Measurements from ENCODE around the gene PRKN. TPM values are rescaled to one million over a fixed set of nuclear protein-coding genes. Genes with fewer than 3 reads are reported as not detected.

The PRKN gene
- total RNA-seq, 1 experiment from 2014 or later = 1.2 TPM

GRCh38 chr6:162478192-162478671 is 249.3 kb downstream of the PRKN start:
- Histone ChIP-seq H3K4me3 (ENCODE audit: low read depth, low read length, poor library complexity, severe bottlenecking) (no peak overlapping the region), H3K27ac (ENCODE audit: low read depth, low read length, poor library complexity, severe bottlenecking) (no peak overlapping the region), H3K4me1 (ENCODE audit: insufficient read depth, low read length, poor library complexity, severe bottlenecking) (no peaks in the 10 kb centered on the region), H3K9me3 (ENCODE audit: low read depth, low read length, poor library complexity, severe bottlenecking) (no peaks in the 10 kb centered on the region), H3K36me3 (ENCODE audit: insufficient read depth, low read length, poor library complexity, severe bottlenecking) (no peaks in the 10 kb centered on the region), H3K27me3 (replicated peaks; ENCODE audit: insufficient read depth, low read depth, low read length, poor library complexity) (no peaks in the 10 kb centered on the region)
- ChIA-PET POLR2A (ENCODE audit: low non-redundant PET) (no interaction called here), CTCF (no interaction called here)
- BruUV-seq (replicated peaks) = no TSS peak
- TF ChIP-seq, protein P1, sequence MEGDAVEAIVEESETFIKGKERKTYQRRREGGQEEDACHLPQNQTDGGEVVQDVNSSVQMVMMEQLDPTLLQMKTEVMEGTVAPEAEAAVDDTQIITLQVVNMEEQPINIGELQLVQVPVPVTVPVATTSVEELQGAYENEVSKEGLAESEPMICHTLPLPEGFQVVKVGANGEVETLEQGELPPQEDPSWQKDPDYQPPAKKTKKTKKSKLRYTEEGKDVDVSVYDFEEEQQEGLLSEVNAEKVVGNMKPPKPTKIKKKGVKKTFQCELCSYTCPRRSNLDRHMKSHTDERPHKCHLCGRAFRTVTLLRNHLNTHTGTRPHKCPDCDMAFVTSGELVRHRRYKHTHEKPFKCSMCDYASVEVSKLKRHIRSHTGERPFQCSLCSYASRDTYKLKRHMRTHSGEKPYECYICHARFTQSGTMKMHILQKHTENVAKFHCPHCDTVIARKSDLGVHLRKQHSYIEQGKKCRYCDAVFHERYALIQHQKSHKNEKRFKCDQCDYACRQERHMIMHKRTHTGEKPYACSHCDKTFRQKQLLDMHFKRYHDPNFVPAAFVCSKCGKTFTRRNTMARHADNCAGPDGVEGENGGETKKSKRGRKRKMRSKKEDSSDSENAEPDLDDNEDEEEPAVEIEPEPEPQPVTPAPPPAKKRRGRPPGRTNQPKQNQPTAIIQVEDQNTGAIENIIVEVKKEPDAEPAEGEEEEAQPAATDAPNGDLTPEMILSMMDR (conservative IDR thresholded peaks at IDR 0.05; ENCODE audit: low read depth, low read length) = no peak
- no peak for TF ChIP-seq EZH2 (IDR thresholded peaks at IDR 0.05; ENCODE audit: borderline replicate concordance, low read depth, low read length, poor library complexity, severe bottlenecking)
- DNase-seq (ENCODE audit: low spot score) = no peak
- intact Hi-C loops (cut with micrococcal nuclease; ENCODE audit: unreplicated experiment) = no loop called here

- no peak overlapping the region for H3K4me3 ChIP-seq (ENCODE audit: low read depth, low read length, poor library complexity, severe bottlenecking)
- CTCF ChIA-PET = no interaction called here
- BruUV-seq (replicated peaks) = no TSS peak
- no peaks in the 10 kb centered on the region for H3K36me3 ChIP-seq (ENCODE audit: insufficient read depth, low read length, poor library complexity, severe bottlenecking)
- no peaks in the 10 kb centered on the region for H3K4me1 ChIP-seq (ENCODE audit: insufficient read depth, low read length, poor library complexity, severe bottlenecking)
- H3K27me3 ChIP-seq (replicated peaks; ENCODE audit: insufficient read depth, low read depth, low read length, poor library complexity) = no peaks in the 10 kb centered on the region
- intact Hi-C loops (cut with micrococcal nuclease; ENCODE audit: unreplicated experiment) = no loop called here
- no peak overlapping the region for H3K27ac ChIP-seq (ENCODE audit: low read depth, low read length, poor library complexity, severe bottlenecking)
- no peaks in the 10 kb centered on the region for H3K9me3 ChIP-seq (ENCODE audit: low read depth, low read length, poor library complexity, severe bottlenecking)
- POLR2A ChIA-PET (ENCODE audit: low non-redundant PET) = no interaction called here
- DNase-seq (ENCODE audit: low spot score) = no peak
- TF ChIP-seq EZH2 (IDR thresholded peaks at IDR 0.05; ENCODE audit: borderline replicate concordance, low read depth, low read length, poor library complexity, severe bottlenecking) = no peak
- TF ChIP-seq, protein P1 (conservative IDR thresholded peaks at IDR 0.05; ENCODE audit: low read depth, low read length) = no peak
These were observed 252.8 kb downstream of the PRKN start for GRCh38 chr6:162474722-162475121.

GRCh38 chr6:162471842-162472241 is 255.7 kb downstream of the PRKN start:
- ChIA-PET POLR2A (ENCODE audit: low non-redundant PET) (no interaction called here), CTCF (no interaction called here)
- Histone ChIP-seq H3K27ac (ENCODE audit: low read depth, low read length, poor library complexity, severe bottlenecking) (no peak overlapping the region), H3K36me3 (ENCODE audit: insufficient read depth, low read length, poor library complexity, severe bottlenecking) (no peaks in the 10 kb centered on the region), H3K4me1 (ENCODE audit: insufficient read depth, low read length, poor library complexity, severe bottlenecking) (no peaks in the 10 kb centered on the region), H3K27me3 (replicated peaks; ENCODE audit: insufficient read depth, low read depth, low read length, poor library complexity) (no peaks in the 10 kb centered on the region), H3K9me3 (ENCODE audit: low read depth, low read length, poor library complexity, severe bottlenecking) (no peaks in the 10 kb centered on the region), H3K4me3 (ENCODE audit: low read depth, low read length, poor library complexity, severe bottlenecking) (no peak overlapping the region)
- intact Hi-C loops (cut with micrococcal nuclease; ENCODE audit: unreplicated experiment) = no loop called here
- no peak for TF ChIP-seq EZH2 (IDR thresholded peaks at IDR 0.05; ENCODE audit: borderline replicate concordance, low read depth, low read length, poor library complexity, severe bottlenecking)
- TF ChIP-seq, protein P1 (conservative IDR thresholded peaks at IDR 0.05; ENCODE audit: low read depth, low read length) = no peak
- DNase-seq (ENCODE audit: low spot score) = no peak
- no TSS peak for BruUV-seq (replicated peaks)

All from A673 (cell line).